GM23338 (cell line): ENCODE results near the gene RBM3.

Experiments used
- CREB1 ChIP-seq: fragments of 250-450 bp; sonication (Bioruptor Pico); IDR thresholded peaks from 2 replicates; pipeline ENCODE4 v1.5.0; 2020; ENCODE audit warnings: low read depth, mild to moderate bottlenecking, moderate library complexity
- CTCF ChIP-seq, 2 experiments: fragments of 200-600 bp in 1 of 2; sonication (generic) in 1 of 2; conservative IDR thresholded peaks; 2 replicates each; pipeline versions ENCODE4 v1.5.1 to v1.6.1; 2016 to 2017; ENCODE audit warnings: antibody characterized with exemption in 2 of 2, low read depth in 2 of 2, mild to moderate bottlenecking in 2 of 2, moderate library complexity in 1 of 2
- ETS1 ChIP-seq: IDR thresholded peaks from 2 replicates; pipeline ENCODE4 v1.6.1; 2016; ENCODE audit warnings: antibody characterized with exemption
- EZH2 ChIP-seq: fragments of 200-600 bp; sonication (generic); IDR thresholded peaks from one replicate; pipeline ENCODE4 v1.8.0; 2017; ENCODE audit warnings: antibody characterized with exemption, mild to moderate bottlenecking, low read depth; ENCODE audit not compliant: unreplicated experiment
- EZH2phosphoT487 ChIP-seq: fragments of 200-600 bp; sonication (generic); IDR thresholded peaks from one replicate; pipeline ENCODE4 v1.8.1; 2018; ENCODE audit warnings: antibody characterized with exemption; ENCODE audit not compliant: unreplicated experiment
- JUNB ChIP-seq: IDR thresholded peaks from one replicate; pipeline ENCODE4 v1.6.1; 2016; ENCODE audit warnings: antibody characterized with exemption; ENCODE audit not compliant: unreplicated experiment
- NANOG ChIP-seq: IDR thresholded peaks from 2 replicates; pipeline ENCODE4 v1.6.1; 2016; ENCODE audit warnings: antibody characterized with exemption, borderline replicate concordance
- POLR2AphosphoS5 ChIP-seq: IDR thresholded peaks from 2 replicates; pipeline ENCODE4 v1.6.1; 2016; ENCODE audit warnings: antibody characterized with exemption, low read depth
- STAT1 ChIP-seq: IDR thresholded peaks from one replicate; pipeline ENCODE4 v1.6.1; 2016; ENCODE audit warnings: antibody characterized with exemption; ENCODE audit not compliant: unreplicated experiment
- ZNF114 ChIP-seq: fragments of 250-450 bp; sonication (Bioruptor Pico); IDR thresholded peaks from 2 replicates; pipeline ENCODE4 v1.5.0; 2020; ENCODE audit warnings: mild to moderate bottlenecking, moderate library complexity
- ZNF462 ChIP-seq: fragments of 250-450 bp; sonication (Bioruptor Pico); IDR thresholded peaks from 2 replicates; pipeline ENCODE4 v1.5.0; 2020; ENCODE audit warnings: mild to moderate bottlenecking, moderate library complexity
- TF ChIP-seq, protein P1 (sequence below): IDR thresholded peaks from one replicate; pipeline ENCODE4 v1.6.1; 2018; ENCODE audit warnings: antibody characterized with exemption; ENCODE audit not compliant: unreplicated experiment

- no peak for TF ChIP-seq CTCF (conservative IDR thresholded peaks at IDR 0.05; ENCODE audit: low read depth in 2 of 2)
- no peak for TF ChIP-seq ETS1
- no peak for TF ChIP-seq EZH2phosphoT487
- TF ChIP-seq, protein P1, sequence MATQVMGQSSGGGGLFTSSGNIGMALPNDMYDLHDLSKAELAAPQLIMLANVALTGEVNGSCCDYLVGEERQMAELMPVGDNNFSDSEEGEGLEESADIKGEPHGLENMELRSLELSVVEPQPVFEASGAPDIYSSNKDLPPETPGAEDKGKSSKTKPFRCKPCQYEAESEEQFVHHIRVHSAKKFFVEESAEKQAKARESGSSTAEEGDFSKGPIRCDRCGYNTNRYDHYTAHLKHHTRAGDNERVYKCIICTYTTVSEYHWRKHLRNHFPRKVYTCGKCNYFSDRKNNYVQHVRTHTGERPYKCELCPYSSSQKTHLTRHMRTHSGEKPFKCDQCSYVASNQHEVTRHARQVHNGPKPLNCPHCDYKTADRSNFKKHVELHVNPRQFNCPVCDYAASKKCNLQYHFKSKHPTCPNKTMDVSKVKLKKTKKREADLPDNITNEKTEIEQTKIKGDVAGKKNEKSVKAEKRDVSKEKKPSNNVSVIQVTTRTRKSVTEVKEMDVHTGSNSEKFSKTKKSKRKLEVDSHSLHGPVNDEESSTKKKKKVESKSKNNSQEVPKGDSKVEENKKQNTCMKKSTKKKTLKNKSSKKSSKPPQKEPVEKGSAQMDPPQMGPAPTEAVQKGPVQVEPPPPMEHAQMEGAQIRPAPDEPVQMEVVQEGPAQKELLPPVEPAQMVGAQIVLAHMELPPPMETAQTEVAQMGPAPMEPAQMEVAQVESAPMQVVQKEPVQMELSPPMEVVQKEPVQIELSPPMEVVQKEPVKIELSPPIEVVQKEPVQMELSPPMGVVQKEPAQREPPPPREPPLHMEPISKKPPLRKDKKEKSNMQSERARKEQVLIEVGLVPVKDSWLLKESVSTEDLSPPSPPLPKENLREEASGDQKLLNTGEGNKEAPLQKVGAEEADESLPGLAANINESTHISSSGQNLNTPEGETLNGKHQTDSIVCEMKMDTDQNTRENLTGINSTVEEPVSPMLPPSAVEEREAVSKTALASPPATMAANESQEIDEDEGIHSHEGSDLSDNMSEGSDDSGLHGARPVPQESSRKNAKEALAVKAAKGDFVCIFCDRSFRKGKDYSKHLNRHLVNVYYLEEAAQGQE, result no peak
- no peak for TF ChIP-seq POLR2AphosphoS5
- TF ChIP-seq EZH2, result no peak
- TF ChIP-seq ZNF462 (CRISPR knock-in tag), result no peak
- TF ChIP-seq JUNB, result no peak
- TF ChIP-seq NANOG, result no peak
- TF ChIP-seq CREB1 (CRISPR knock-in tag), result no peak
- TF ChIP-seq ZNF114 (CRISPR knock-in tag), result no peak
- TF ChIP-seq STAT1, result no peak
Measured at GRCh38 chrX:48589482-48590162, 15.3 kb downstream of the RBM3 start.
